ENCODE data around the gene MAP4K4. TPM values are rescaled to one million over a fixed set of nuclear protein-coding genes. Genes with fewer than 3 reads are reported as not detected.

The MAP4K4 gene
- total and polyA plus RNA-seq, 2 of the 4 experiments (the other 2 are of a cell fraction), result 89.4 to 124 TPM

DNA sequence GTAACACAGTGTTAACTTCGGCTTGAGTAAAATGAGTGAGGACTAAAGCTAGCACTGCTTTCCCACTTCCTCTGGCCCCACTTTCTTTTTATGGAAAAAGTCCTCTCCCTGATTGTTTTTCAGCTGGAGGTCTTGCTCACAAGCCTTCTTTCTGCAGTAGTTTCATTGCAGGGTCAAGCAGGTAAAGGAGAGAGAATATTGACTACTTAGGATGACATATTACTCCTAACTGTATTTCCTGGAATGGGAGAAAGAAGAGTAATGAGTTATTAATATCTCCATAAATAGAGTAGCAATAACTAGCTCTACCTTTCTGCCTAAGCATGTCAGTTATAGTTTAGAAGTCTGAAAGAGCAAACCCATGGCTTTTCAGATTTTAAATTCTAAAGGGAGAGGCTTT lies 45.0 kb downstream of the MAP4K4 start:
- Histone ChIP-seq H3K36me3 (ENCODE audit: control insufficient read depth, insufficient read depth, low read length) (peaks cover 2% of the 10 kb centered on the region; the same call in 1 of the 2 replicates), H3K4me2 (ENCODE audit: low read depth, low read length) (peak overlapping the region; percentile 65), H3K4me3 (ENCODE audit: insufficient read depth, low read depth, low read length) (no peak overlapping the region), H4K5ac (ENCODE audit: low read depth, low read length) (no peak overlapping the region), H4K20me1 (ENCODE audit: insufficient read depth, low read length) (peaks cover 88% of the 10 kb centered on the region), H3K9me1 (ENCODE audit: insufficient read depth, low read length) (peaks cover 35% of the 10 kb centered on the region), H2BK20ac (ENCODE audit: low read depth, low read length) (no peak overlapping the region), H3K27me3 (ENCODE audit: control insufficient read depth, insufficient read depth, low read length) (no peaks in the 10 kb centered on the region), H4K91ac (ENCODE audit: insufficient read depth, low read depth, low read length) (no peak overlapping the region), H3K18ac (ENCODE audit: low read depth, low read length) (no peak overlapping the region), H3K9me3 (ENCODE audit: control insufficient read depth, insufficient read depth, low read length) (no peaks in the 10 kb centered on the region), H3K56ac (ENCODE audit: extremely low read depth, insufficient read depth, low read length) (no peak overlapping the region), H2BK15ac (ENCODE audit: low read depth, low read length) (no peak overlapping the region), H3K4ac (ENCODE audit: low read depth, low read length) (peak overlapping the region; percentile 66; the same call in 1 of the 2 replicates), H3K14ac (replicated peaks; ENCODE audit: low read depth, low read length) (peak overlapping the region; percentile 85; the same call in 1 of the 2 replicates), H2BK5ac (ENCODE audit: low read depth, low read length, poor library complexity, severe bottlenecking) (no peak overlapping the region), H3K4me1 (ENCODE audit: control insufficient read depth, insufficient read depth, low read length) (peaks cover 30% of the 10 kb centered on the region), H2AK5ac (ENCODE audit: low read depth, low read length) (peak overlapping the region; percentile 87), H2BK120ac (ENCODE audit: low read depth, low read length) (no peak overlapping the region), H3K23ac (ENCODE audit: low read depth, low read length) (peak overlapping the region; percentile 92), H3K79me1 (ENCODE audit: low read depth in 1 of 2, low read length in 2 of 2) (peaks cover 10 to 72% of the 10 kb centered on the region in 2 experiments), H4K8ac (ENCODE audit: low read depth in 2 of 2, low read length in 2 of 2) (peak overlapping the region; percentile 27 to 39; a peak in 1 of 4 replicates), H2AK9ac (replicated peaks; ENCODE audit: low read depth, low read length, poor library complexity) (no peak overlapping the region), H3K27ac (ENCODE audit: insufficient read depth, low read length) (peak overlapping the region; percentile 41; the same call in 1 of the 2 replicates), H3K9ac (ENCODE audit: low read depth, low read length) (peak overlapping the region; percentile 50; the same call in 1 of the 2 replicates), H2AFZ (replicated peaks; ENCODE audit: low read length, poor library complexity) (no peak overlapping the region)
- ATAC-seq (ENCODE audit: low read depth) (no peak), DNase-seq (no peak)
- in situ Hi-C loops (cut with MboI; ENCODE audit: low sequenced_read_pairs), result no loop called here
- no TSS peak for BruUV-seq (replicated peaks)
- intact Hi-C loops (cut with micrococcal nuclease), result no loop called here
- dilution Hi-C loops (cut with HindIII; ENCODE audit: low sequenced_read_pairs, unreplicated experiment), result no loop called here
- no CpG with 5 or more reads among the region's 1 CpG for WGBS, 2 experiments (ENCODE audit: extremely low coverage in 2 of 2, insufficient read length in 1 of 2)
- no peak for TF ChIP-seq CHD1 (IDR thresholded peaks at IDR 0.05; ENCODE audit: low read depth, low read length)
- TF ChIP-seq USF2 (IDR thresholded peaks at IDR 0.05; ENCODE audit: low read depth, low read length), result no peak
- no peak for TF ChIP-seq NFE2L2 (IDR thresholded peaks at IDR 0.05; ENCODE audit: low read depth, low read length)
- TF ChIP-seq BHLHE40 (IDR thresholded peaks at IDR 0.05; ENCODE audit: low read depth, low read length), result no peak
- TF ChIP-seq RAD21 (IDR thresholded peaks at IDR 0.05; ENCODE audit: low read length), result no peak
- TF ChIP-seq POLR2A (IDR thresholded peaks at IDR 0.05; ENCODE audit: low read depth, low read length), result no peak
- TF ChIP-seq, protein P1, sequence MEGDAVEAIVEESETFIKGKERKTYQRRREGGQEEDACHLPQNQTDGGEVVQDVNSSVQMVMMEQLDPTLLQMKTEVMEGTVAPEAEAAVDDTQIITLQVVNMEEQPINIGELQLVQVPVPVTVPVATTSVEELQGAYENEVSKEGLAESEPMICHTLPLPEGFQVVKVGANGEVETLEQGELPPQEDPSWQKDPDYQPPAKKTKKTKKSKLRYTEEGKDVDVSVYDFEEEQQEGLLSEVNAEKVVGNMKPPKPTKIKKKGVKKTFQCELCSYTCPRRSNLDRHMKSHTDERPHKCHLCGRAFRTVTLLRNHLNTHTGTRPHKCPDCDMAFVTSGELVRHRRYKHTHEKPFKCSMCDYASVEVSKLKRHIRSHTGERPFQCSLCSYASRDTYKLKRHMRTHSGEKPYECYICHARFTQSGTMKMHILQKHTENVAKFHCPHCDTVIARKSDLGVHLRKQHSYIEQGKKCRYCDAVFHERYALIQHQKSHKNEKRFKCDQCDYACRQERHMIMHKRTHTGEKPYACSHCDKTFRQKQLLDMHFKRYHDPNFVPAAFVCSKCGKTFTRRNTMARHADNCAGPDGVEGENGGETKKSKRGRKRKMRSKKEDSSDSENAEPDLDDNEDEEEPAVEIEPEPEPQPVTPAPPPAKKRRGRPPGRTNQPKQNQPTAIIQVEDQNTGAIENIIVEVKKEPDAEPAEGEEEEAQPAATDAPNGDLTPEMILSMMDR (conservative IDR thresholded peaks at IDR 0.05; ENCODE audit: low read depth, low read length), result no peak
- no peak for TF ChIP-seq FOS (IDR thresholded peaks at IDR 0.05; ENCODE audit: low read depth, low read length)
- TF ChIP-seq CEBPB (IDR thresholded peaks at IDR 0.05; ENCODE audit: low read depth, low read length), result no peak
- POLR2A ChIA-PET (ENCODE audit: unreplicated experiment), result interaction anchor here (0.6 kb wide), 1 partner anchor 96 kb away, joined by 4 read pairs; no protein-coding TSS in a partner anchor
- CTCF ChIA-PET, result interaction anchor here (0.8 to 1.1 kb wide), 3 partner anchors 13 to 89 kb away, joined by 3 to 4 read pairs (median 3); partner anchors contain the start of gene MAP4K4
